ENCODE measurements around the gene MYH15. TPM values are rescaled to one million over a fixed set of nuclear protein-coding genes. Genes with fewer than 3 reads are reported as not detected.

The MYH15 gene
- total and polyA plus RNA-seq, 5 donors from 2014 or later = 0.03 to 0.12 TPM; not detected in 3

- H3K4me1 ChIP-seq (ENCODE audit: control insufficient read depth, insufficient read depth, low read length, poor library complexity, severe bottlenecking) = no peaks in the 10 kb centered on the region
- no peak for ATAC-seq (ENCODE audit: low read depth in 2 of 2)
- no peak for DNase-seq
- Mint-ChIP-seq H3K4me3 (no peak overlapping the region), H3K27ac (no peak overlapping the region), H3K27me3 (peaks cover 4% of the 10 kb centered on the region), H3K9me3 (no peaks in the 10 kb centered on the region), H3K4me1 (no peaks in the 10 kb centered on the region), H3K36me3 (no peaks in the 10 kb centered on the region)
- H3K4me3 ChIP-seq (ENCODE audit: low read depth, low read length) = no peak overlapping the region
- no peaks in the 10 kb centered on the region for H3K9me3 ChIP-seq (ENCODE audit: control insufficient read depth in 2 of 2, low read length in 2 of 2)
- H3K27ac ChIP-seq (ENCODE audit: insufficient read depth, low read length, poor library complexity, severe bottlenecking) = no peak overlapping the region
- peaks cover 8% of the 10 kb centered on the region for H3K27me3 ChIP-seq (ENCODE audit: control insufficient read depth, insufficient read depth, low read length)
- no peaks in the 10 kb centered on the region for H3K36me3 ChIP-seq (ENCODE audit: control insufficient read depth, insufficient read depth, low read length)
Observed at GRCh38 chr3:108471426-108471825, 39.0 kb downstream of the MYH15 start.

DNA sequence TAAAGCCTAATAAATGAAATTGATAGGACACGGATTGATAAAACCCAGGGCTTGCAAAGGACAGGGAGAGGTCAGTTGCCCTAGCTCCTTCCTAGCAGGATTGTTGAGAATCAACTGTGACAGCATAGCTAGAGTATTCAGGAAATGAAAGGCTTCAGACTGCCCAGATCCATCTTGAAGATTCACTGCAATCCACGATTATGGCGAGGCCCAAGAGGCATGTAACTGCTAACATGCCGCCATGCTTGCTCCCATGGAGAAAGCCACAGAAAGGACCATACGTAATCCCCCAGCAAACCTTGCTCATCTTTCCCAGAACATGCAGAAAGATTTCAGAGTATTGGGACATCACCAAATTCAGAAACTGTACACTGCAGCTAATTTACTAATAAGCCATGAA lies 41.3 kb downstream of the MYH15 start:
- DNase-seq (no peak), ATAC-seq (ENCODE audit: low read depth in 2 of 2) (no peak)
- Histone ChIP-seq H3K9me3 (ENCODE audit: control insufficient read depth in 2 of 2, low read length in 2 of 2) (no peaks in the 10 kb centered on the region), H3K4me1 (ENCODE audit: control insufficient read depth, insufficient read depth, low read length, poor library complexity, severe bottlenecking) (no peaks in the 10 kb centered on the region), H3K27ac (ENCODE audit: insufficient read depth, low read length, poor library complexity, severe bottlenecking) (no peak overlapping the region), H3K27me3 (ENCODE audit: control insufficient read depth, insufficient read depth, low read length) (peaks cover 8% of the 10 kb centered on the region), H3K4me3 (ENCODE audit: low read depth, low read length) (no peak overlapping the region), H3K36me3 (ENCODE audit: control insufficient read depth, insufficient read depth, low read length) (no peaks in the 10 kb centered on the region)
- no peaks in the 10 kb centered on the region for H3K4me1 Mint-ChIP-seq
- H3K27me3 Mint-ChIP-seq = no peaks in the 10 kb centered on the region
- no peak overlapping the region for H3K27ac Mint-ChIP-seq
- H3K9me3 Mint-ChIP-seq = no peaks in the 10 kb centered on the region
- no peaks in the 10 kb centered on the region for H3K36me3 Mint-ChIP-seq
- H3K4me3 Mint-ChIP-seq = no peak overlapping the region

- H3K9me3 ChIP-seq (ENCODE audit: control insufficient read depth in 2 of 2, low read length in 2 of 2) = no peaks in the 10 kb centered on the region
- H3K27me3 ChIP-seq (ENCODE audit: control insufficient read depth, insufficient read depth, low read length) = peaks cover 8% of the 10 kb centered on the region
- H3K36me3 ChIP-seq (ENCODE audit: control insufficient read depth, insufficient read depth, low read length) = no peaks in the 10 kb centered on the region
- DNase-seq = no peak
- H3K4me3 ChIP-seq (ENCODE audit: low read depth, low read length) = no peak overlapping the region
- no peak for ATAC-seq (ENCODE audit: low read depth in 2 of 2)
- no peaks in the 10 kb centered on the region for H3K4me1 ChIP-seq (ENCODE audit: control insufficient read depth, insufficient read depth, low read length, poor library complexity, severe bottlenecking)
- Mint-ChIP-seq H3K9me3 (peaks cover 0 to under 1% (median 0%) of the 10 kb centered on the region in 7 donors), H3K4me1 (no peaks in the 10 kb centered on the region), H3K4me3 (no peak overlapping the region), H3K36me3 (no peaks in the 10 kb centered on the region), H3K27me3 (no peaks in the 10 kb centered on the region), H3K27ac (no peak overlapping the region)
- no peak overlapping the region for H3K27ac ChIP-seq (ENCODE audit: insufficient read depth, low read length, poor library complexity, severe bottlenecking)
Observed at GRCh38 chr3:108468577-108468976, 41.8 kb downstream of the MYH15 start.

- no peaks in the 10 kb centered on the region for H3K4me1 ChIP-seq (ENCODE audit: control insufficient read depth, insufficient read depth, low read length, poor library complexity, severe bottlenecking)
- Mint-ChIP-seq H3K36me3 (no peaks in the 10 kb centered on the region), H3K9me3 (peaks cover 0 to 2% (median 0%) of the 10 kb centered on the region in 7 donors), H3K27me3 (peaks cover 7% of the 10 kb centered on the region), H3K4me1 (no peaks in the 10 kb centered on the region), H3K27ac (no peak overlapping the region), H3K4me3 (no peak overlapping the region)
- H3K4me3 ChIP-seq (ENCODE audit: low read depth, low read length) = no peak overlapping the region
- H3K9me3 ChIP-seq (ENCODE audit: control insufficient read depth in 2 of 2, low read length in 2 of 2) = no peaks in the 10 kb centered on the region
- H3K27ac ChIP-seq (ENCODE audit: insufficient read depth, low read length, poor library complexity, severe bottlenecking) = no peak overlapping the region
- ATAC-seq (ENCODE audit: low read depth in 2 of 2) (no peak), DNase-seq (no peak)
- peaks cover 2% of the 10 kb centered on the region for H3K27me3 ChIP-seq (ENCODE audit: control insufficient read depth, insufficient read depth, low read length)
- no peaks in the 10 kb centered on the region for H3K36me3 ChIP-seq (ENCODE audit: control insufficient read depth, insufficient read depth, low read length)
Observed at GRCh38 chr3:108462899-108463298, 47.5 kb downstream of the MYH15 start.

DNA sequence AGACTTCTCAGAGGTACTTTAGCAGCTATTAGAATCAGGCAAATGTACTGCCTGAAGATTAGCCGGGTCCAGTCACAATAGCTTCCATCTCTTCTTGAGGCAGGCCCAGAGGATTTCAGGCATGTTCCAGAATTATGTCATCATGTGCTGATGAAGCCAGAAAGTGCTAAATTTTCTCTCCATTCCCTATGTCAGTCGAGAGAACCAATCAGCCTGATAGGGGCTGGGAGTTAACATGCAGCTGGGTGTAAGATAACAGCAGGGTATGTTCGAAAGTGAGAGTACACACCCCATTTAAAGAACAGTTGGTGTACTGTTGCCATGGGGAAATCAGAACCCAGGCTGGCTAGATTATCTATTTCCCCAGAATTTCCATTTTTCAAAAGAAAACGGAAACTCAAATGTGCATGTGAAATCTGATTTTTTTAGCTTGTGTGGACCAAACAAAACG lies 48.7 kb downstream of the MYH15 start:
- Histone ChIP-seq H3K27ac (ENCODE audit: insufficient read depth, low read length, poor library complexity, severe bottlenecking) (no peak overlapping the region), H3K4me1 (ENCODE audit: control insufficient read depth, insufficient read depth, low read length, poor library complexity, severe bottlenecking) (no peaks in the 10 kb centered on the region), H3K9me3 (ENCODE audit: control insufficient read depth in 2 of 2, low read length in 2 of 2) (no peaks in the 10 kb centered on the region), H3K36me3 (ENCODE audit: control insufficient read depth, insufficient read depth, low read length) (no peaks in the 10 kb centered on the region), H3K4me3 (ENCODE audit: low read depth, low read length) (no peak overlapping the region), H3K27me3 (ENCODE audit: control insufficient read depth, insufficient read depth, low read length) (peaks cover 5% of the 10 kb centered on the region)
- ATAC-seq (ENCODE audit: low read depth in 2 of 2) (no peak), DNase-seq (no peak)
- Mint-ChIP-seq H3K36me3 (no peaks in the 10 kb centered on the region), H3K27me3 (peaks cover 12% of the 10 kb centered on the region), H3K4me3 (no peak overlapping the region), H3K4me1 (no peaks in the 10 kb centered on the region), H3K27ac (no peak overlapping the region), H3K9me3 (peaks cover 0 to 2% (median 0%) of the 10 kb centered on the region in 7 donors)

DNA sequence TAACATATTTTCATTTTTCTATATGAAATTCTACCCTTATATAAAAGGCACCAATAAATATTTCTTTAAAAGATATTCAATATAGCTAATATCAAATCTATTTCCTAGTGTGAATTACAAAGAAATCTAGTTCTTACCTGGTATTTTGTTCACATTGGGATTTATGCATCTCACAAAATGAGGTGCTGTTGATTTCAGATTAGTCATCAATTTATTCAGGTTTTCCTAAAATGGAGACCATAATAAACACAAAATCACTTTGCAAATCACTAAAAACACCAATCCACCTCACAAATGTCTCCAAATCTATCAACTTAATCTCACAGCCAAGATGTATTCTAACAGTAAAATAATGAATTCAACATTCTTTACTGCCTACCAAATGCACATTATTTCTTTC lies 51.2 kb downstream of the MYH15 start:
- Histone ChIP-seq H3K9me3 (ENCODE audit: control insufficient read depth in 2 of 2, low read length in 2 of 2) (peaks cover 0 to 5% of the 10 kb centered on the region in 2 experiments), H3K4me3 (ENCODE audit: low read depth, low read length) (no peak overlapping the region), H3K27ac (ENCODE audit: insufficient read depth, low read length, poor library complexity, severe bottlenecking) (no peak overlapping the region), H3K27me3 (ENCODE audit: control insufficient read depth, insufficient read depth, low read length) (peaks cover 7% of the 10 kb centered on the region), H3K36me3 (ENCODE audit: control insufficient read depth, insufficient read depth, low read length) (no peaks in the 10 kb centered on the region), H3K4me1 (ENCODE audit: control insufficient read depth, insufficient read depth, low read length, poor library complexity, severe bottlenecking) (no peaks in the 10 kb centered on the region)
- H3K27me3 Mint-ChIP-seq = peaks cover 17% of the 10 kb centered on the region
- no peak overlapping the region for H3K27ac Mint-ChIP-seq
- ATAC-seq (ENCODE audit: low read depth in 2 of 2) (no peak), DNase-seq (no peak)
- no peak overlapping the region for H3K4me3 Mint-ChIP-seq
- H3K4me1 Mint-ChIP-seq = no peaks in the 10 kb centered on the region
- H3K36me3 Mint-ChIP-seq = no peaks in the 10 kb centered on the region
- H3K9me3 Mint-ChIP-seq = peaks cover 0 to 4% (median 2%) of the 10 kb centered on the region in 7 donors

- no peak for ATAC-seq (ENCODE audit: low read depth in 2 of 2)
- Histone ChIP-seq H3K4me3 (ENCODE audit: low read depth, low read length) (no peak overlapping the region), H3K27ac (ENCODE audit: insufficient read depth, low read length, poor library complexity, severe bottlenecking) (no peak overlapping the region), H3K27me3 (ENCODE audit: control insufficient read depth, insufficient read depth, low read length) (peaks cover 7% of the 10 kb centered on the region), H3K9me3 (ENCODE audit: control insufficient read depth in 2 of 2, low read length in 2 of 2) (peaks cover 0 to 5% of the 10 kb centered on the region in 2 experiments), H3K36me3 (ENCODE audit: control insufficient read depth, insufficient read depth, low read length) (no peaks in the 10 kb centered on the region), H3K4me1 (ENCODE audit: control insufficient read depth, insufficient read depth, low read length, poor library complexity, severe bottlenecking) (no peaks in the 10 kb centered on the region)
- Mint-ChIP-seq H3K27ac (no peak overlapping the region), H3K9me3 (peaks cover 0 to 8% (median 0%) of the 10 kb centered on the region in 7 donors), H3K4me1 (peaks cover 0 to 2% (median 0%) of the 10 kb centered on the region in 4 donors), H3K36me3 (no peaks in the 10 kb centered on the region), H3K27me3 (peaks cover 22% of the 10 kb centered on the region), H3K4me3 (no peak overlapping the region)
- no peak for DNase-seq
Observed at GRCh38 chr3:108455212-108455705, 55.1 kb downstream of the MYH15 start.

DNA sequence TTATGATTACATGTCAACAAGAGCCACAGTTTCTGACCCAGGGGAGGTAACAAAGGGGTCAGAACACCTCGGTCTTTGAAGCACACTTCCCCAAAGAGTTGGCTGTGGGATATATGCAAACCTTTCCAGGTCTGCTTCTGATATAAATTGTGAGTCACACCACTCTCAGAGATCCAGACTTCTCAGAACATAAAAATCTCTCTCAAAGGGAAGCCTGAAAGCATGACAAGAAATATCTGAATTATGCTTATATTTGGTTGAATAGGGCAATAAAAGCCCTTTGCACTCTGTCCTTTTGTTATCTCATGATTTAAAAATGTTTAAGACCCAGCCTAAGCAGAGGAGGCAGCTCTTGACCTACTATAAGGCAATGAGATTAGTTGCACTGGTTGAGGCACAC lies 56.8 kb downstream of the MYH15 start:
- ATAC-seq (ENCODE audit: low read depth in 2 of 2) = no peak

More for the DNA sequence above, 56.8 kb downstream of the MYH15 start:
- Histone ChIP-seq H3K9me3 (ENCODE audit: control insufficient read depth in 2 of 2, low read length in 2 of 2) (peaks cover 0 to 7% of the 10 kb centered on the region in 2 experiments), H3K4me3 (ENCODE audit: low read depth, low read length) (no peak overlapping the region), H3K36me3 (ENCODE audit: control insufficient read depth, insufficient read depth, low read length) (no peaks in the 10 kb centered on the region), H3K27ac (ENCODE audit: insufficient read depth, low read length, poor library complexity, severe bottlenecking) (no peak overlapping the region), H3K27me3 (ENCODE audit: control insufficient read depth, insufficient read depth, low read length) (peaks cover 5% of the 10 kb centered on the region), H3K4me1 (ENCODE audit: control insufficient read depth, insufficient read depth, low read length, poor library complexity, severe bottlenecking) (no peaks in the 10 kb centered on the region)
- Mint-ChIP-seq H3K27ac (no peak overlapping the region), H3K4me3 (no peak overlapping the region), H3K4me1 (peaks cover 0 to 2% (median 0%) of the 10 kb centered on the region in 4 donors), H3K36me3 (peaks cover 3% of the 10 kb centered on the region), H3K27me3 (peaks cover 21% of the 10 kb centered on the region), H3K9me3 (peaks cover 0 to 10% (median 4%) of the 10 kb centered on the region in 7 donors)
- no peak for DNase-seq
